ENCODE results near the gene FPGS.

Gene FPGS

DNA sequence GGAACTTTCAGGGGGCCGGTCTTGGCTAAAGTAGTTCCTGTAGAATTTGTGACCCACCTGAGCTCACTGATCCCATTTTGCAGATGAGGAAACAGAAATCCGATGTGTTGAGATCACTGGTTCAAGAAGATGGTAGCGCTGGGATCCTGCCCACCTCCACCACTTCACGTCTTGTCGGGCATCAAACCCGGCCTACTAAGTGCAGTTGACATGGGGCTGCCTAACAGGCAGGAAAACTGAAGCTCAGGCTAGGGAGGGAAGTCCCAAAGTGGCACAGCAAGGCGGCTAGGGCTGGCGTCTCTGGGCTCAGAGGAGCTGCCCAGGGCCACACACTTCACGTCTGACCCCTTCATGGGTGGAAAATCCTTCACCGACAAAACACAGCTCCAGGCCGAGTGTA lies 52.3 kb downstream of the FPGS start:
- no peak for DNase-seq (ENCODE audit: low read depth)
- no peak overlapping the region for H3K4me3 ChIP-seq (replicated peaks; ENCODE audit: low read depth, low read length)
- TF ChIP-seq, protein P1, sequence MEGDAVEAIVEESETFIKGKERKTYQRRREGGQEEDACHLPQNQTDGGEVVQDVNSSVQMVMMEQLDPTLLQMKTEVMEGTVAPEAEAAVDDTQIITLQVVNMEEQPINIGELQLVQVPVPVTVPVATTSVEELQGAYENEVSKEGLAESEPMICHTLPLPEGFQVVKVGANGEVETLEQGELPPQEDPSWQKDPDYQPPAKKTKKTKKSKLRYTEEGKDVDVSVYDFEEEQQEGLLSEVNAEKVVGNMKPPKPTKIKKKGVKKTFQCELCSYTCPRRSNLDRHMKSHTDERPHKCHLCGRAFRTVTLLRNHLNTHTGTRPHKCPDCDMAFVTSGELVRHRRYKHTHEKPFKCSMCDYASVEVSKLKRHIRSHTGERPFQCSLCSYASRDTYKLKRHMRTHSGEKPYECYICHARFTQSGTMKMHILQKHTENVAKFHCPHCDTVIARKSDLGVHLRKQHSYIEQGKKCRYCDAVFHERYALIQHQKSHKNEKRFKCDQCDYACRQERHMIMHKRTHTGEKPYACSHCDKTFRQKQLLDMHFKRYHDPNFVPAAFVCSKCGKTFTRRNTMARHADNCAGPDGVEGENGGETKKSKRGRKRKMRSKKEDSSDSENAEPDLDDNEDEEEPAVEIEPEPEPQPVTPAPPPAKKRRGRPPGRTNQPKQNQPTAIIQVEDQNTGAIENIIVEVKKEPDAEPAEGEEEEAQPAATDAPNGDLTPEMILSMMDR (IDR thresholded peaks at IDR 0.05; ENCODE audit: low read length, missing control alignments): no peak

DNA sequence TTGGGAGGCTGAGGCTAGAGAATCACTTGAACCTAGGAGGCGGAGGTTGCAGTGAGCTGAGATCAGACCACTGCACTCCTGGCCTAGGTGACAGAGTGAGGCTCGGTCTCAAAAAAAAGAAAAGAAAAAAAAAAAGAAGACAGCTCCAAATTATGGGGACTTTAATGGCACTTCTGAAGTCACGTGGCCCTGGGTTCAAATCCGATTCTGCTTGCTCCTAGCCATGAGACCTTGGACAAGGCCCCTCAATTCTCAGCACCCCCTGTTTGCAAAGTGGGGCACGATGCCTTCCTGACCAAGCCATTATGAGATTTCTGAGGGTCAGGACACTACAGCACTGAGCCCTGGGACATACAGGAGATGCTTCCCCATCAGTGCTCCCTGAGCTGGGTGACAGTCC lies 52.8 kb downstream of the FPGS start:
- TF ChIP-seq, protein P1 (IDR thresholded peaks at IDR 0.05; ENCODE audit: low read length, missing control alignments): no peak
- H3K4me3 ChIP-seq (replicated peaks; ENCODE audit: low read depth, low read length): no peak overlapping the region
- no peak for DNase-seq (ENCODE audit: low read depth)

DNA sequence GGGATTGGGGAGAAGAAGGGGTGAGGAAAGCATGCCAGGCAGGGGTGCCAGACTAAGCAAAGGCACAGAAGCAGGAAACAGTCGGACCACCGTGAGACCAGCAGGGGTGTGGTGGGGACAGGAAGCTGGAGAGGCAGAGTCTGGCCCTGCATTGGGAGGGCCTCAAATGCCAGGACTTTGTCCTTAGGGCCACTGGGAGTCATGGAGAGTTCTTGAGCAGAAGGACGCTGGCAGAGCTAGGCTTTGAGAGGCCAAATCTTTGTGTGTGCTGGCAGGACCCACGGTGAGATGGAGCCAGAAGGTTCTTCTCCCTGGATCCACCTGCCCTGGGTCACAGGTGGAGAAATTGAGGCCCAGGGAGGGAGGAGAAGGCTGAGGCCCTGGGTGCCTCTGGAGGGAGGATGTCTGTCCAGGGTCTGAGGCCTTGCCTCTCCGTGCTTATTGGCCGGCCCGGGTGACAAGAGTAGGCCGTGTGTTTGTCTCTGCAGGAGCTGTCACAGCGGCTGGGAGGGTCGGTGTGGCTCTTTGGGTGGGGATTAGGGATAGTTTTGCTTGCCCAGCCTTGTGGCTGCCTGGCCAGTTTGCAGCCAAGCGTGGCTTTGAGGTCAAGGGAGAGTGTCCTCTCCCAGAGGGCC lies 53.5 kb downstream of the FPGS start:
- H3K4me3 ChIP-seq (replicated peaks; ENCODE audit: low read depth, low read length): no peak overlapping the region
- TF ChIP-seq, protein P1 (IDR thresholded peaks at IDR 0.05; ENCODE audit: low read length, missing control alignments): no peak

DNA sequence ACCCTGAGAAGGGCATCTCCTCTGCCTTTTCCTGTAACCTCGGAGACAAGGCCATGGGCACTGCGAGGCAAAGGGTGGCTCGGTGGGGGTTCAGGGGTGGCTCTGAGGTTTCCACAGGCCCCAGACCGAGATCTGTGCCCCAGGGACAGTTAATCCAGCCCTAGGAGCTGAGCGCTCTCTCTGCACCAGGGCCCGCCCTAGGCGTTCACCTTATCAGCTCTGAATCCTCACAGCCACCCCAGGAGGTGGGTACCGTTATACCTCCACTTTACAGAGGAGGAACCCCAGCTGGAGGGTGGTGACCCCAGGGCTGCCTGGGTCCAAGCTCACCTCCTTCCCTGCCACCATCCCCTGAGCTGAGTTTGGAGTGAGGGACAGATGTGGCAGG lies 54.0 kb downstream of the FPGS start:
- DNase-seq (ENCODE audit: low read depth): no peak
- TF ChIP-seq, protein P1 (IDR thresholded peaks at IDR 0.05; ENCODE audit: low read length, missing control alignments): no peak
- no peak overlapping the region for H3K4me3 ChIP-seq (replicated peaks; ENCODE audit: low read depth, low read length)

More for the DNA sequence above, 53.5 kb downstream of the FPGS start:
- DNase-seq (ENCODE audit: low read depth): no peak

DNA sequence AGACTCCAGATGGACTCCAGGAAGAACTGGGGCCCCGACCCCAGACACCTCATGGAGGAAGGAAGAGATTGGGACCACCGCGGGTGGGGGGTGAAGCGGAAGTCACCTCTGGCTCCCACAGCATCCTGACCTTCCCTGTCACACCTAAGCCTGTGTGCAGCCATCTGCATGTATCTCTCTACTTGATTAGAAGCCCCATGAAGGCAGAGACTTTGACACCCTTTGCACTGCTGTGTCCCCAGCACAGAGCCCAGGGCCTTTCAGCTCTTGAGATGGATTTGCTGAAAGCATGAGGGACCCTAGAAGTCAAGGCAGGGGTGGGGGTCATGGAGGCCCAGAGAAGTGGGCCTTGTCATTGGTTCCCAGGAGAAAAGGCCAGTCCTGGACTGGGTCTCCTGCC lies 54.6 kb downstream of the FPGS start:
- DNase-seq (ENCODE audit: low read depth): no peak
- H3K4me3 ChIP-seq (replicated peaks; ENCODE audit: low read depth, low read length): no peak overlapping the region
- TF ChIP-seq, protein P1 (IDR thresholded peaks at IDR 0.05; ENCODE audit: low read length, missing control alignments): no peak

DNA sequence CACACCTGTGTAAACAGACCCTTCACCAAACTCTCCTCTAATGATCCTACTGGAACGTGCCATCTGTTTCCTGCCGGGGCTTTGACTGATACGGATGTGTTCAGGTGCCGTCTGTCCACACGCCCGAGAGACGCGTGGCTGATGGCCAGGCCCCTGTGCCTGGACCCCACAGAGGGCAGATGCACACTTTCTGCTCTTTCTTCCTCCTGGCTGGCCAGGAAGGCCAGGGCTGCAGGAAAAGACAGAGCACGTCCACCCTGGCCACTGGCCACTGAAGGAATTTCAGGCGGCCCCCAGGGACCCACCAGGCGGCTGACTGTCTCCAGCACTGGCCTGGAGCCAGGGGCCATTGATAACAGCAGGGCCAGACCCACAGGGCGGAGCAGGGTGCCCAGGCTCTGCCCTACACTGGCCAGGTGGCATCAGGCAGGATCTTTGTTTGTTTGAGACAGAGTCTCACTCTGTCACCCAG lies 55.4 kb downstream of the FPGS start:
- no peak overlapping the region for H3K4me3 ChIP-seq (replicated peaks; ENCODE audit: low read depth, low read length)
- peak; percentile 49 for DNase-seq (ENCODE audit: low read depth)
- TF ChIP-seq, protein P1 (IDR thresholded peaks at IDR 0.05; ENCODE audit: low read length, missing control alignments): no peak

DNA sequence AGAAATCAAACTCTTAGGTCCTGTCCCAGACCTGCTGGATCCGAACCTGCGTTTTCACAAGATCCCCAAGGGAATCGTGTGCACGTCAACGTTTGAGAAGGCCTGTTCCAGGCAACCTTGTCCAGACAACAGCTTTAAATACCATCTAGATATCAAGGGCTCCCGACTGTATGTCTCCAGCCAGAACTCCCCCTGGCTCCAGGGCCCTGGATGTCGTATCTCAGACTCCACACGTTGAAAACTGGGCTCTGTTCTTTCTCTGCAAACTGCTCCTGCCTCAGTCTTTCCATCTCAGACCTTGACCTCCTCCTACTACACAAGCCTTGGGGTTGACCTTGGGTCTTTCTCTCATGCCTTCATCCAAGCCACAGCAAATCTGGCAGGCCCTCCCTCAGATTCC lies 57.6 kb downstream of the FPGS start:
- no peak overlapping the region for H3K4me3 ChIP-seq (replicated peaks; ENCODE audit: low read depth, low read length)
- TF ChIP-seq, protein P1 (IDR thresholded peaks at IDR 0.05; ENCODE audit: low read length, missing control alignments): no peak
- no peak for DNase-seq (ENCODE audit: low read depth)
